Activated T-helper 2 cell treated with anti-CD3 and anti-CD28 coated beads, Interferon-gamma antibody, Interleukin-2, Interleukin-4, amounts not matched to agents 10 μg/mL and 5 μg/mL and 100 μg/mL, durations not matched to agents 14 hours and 24 hours and 36 hours (primary cell): ENCODE results near the gene PIWIL4. TPM values are rescaled to one million over a fixed set of nuclear protein-coding genes. Genes with fewer than 3 reads are reported as not detected.
"Not testable (repeated sequence)": the region's sequence is repeated elsewhere in the genome, so short reads cannot be mapped to it uniquely, and the experiment has no call there.

Source experiments
- DNase-seq: peaks from one replicate; pipeline ENCODE4 v3.0.0; 2021; ENCODE audit warnings: low spot score
- H3K27ac Mint-ChIP-seq: one replicate; pipeline ENCODE4 v1.8.0; 2021; ENCODE audit warnings: mixed read lengths
- H3K27me3 Mint-ChIP-seq: one replicate; pipeline ENCODE4 v1.8.0; 2021; ENCODE audit warnings: low read depth, mixed read lengths
- H3K36me3 Mint-ChIP-seq: one replicate; pipeline ENCODE4 v1.8.0; 2021; ENCODE audit warnings: low read depth, mixed read lengths
- H3K4me1 Mint-ChIP-seq: one replicate; pipeline ENCODE4 v1.8.0; 2021; ENCODE audit warnings: low read depth, mixed read lengths
- H3K4me3 Mint-ChIP-seq: one replicate; pipeline ENCODE4 v1.8.0; 2021; ENCODE audit warnings: low read depth, mild to moderate bottlenecking, moderate library complexity, mixed read lengths
- H3K9me3 Mint-ChIP-seq: one replicate; pipeline ENCODE4 v1.8.0; 2021; ENCODE audit warnings: mixed read lengths
- intact Hi-C: fragments of 100-400 bp; cut with micrococcal nuclease; formaldehyde crosslinking; loops from one replicate; pipeline ENCODE4 v1.15.1; 2023
- total RNA-seq: library from RNA; stranded (reverse); gene quantifications from 2 replicates; pipeline ENCODE4 v1.2.3, GENCODE V29; 2022

The PIWIL4 gene
- total RNA-seq, 1 donor from 2014 or later: 0.84 TPM

- H3K27me3 Mint-ChIP-seq: no peaks in the 10 kb centered on the region
- peaks cover 4% of the 10 kb centered on the region for H3K4me1 Mint-ChIP-seq
- H3K36me3 Mint-ChIP-seq: no peaks in the 10 kb centered on the region
- DNase-seq: no peak
- H3K27ac Mint-ChIP-seq: no peak overlapping the region
- H3K9me3 Mint-ChIP-seq: no peaks in the 10 kb centered on the region
- H3K4me3 Mint-ChIP-seq: no peak overlapping the region
- intact Hi-C loops: no loop called here
These were observed 69.3 kb downstream of the PIWIL4 start for GRCh38 chr11:94636388-94636949.

- DNase-seq: no peak
- intact Hi-C loops: no loop called here
- H3K36me3 Mint-ChIP-seq: no peaks in the 10 kb centered on the region
- H3K27me3 Mint-ChIP-seq: no peaks in the 10 kb centered on the region
- peaks cover 4% of the 10 kb centered on the region for H3K4me1 Mint-ChIP-seq
- no peak overlapping the region for H3K27ac Mint-ChIP-seq
- no peak overlapping the region for H3K4me3 Mint-ChIP-seq
- no peaks in the 10 kb centered on the region for H3K9me3 Mint-ChIP-seq
These were observed 71.2 kb downstream of the PIWIL4 start for GRCh38 chr11:94638301-94638901.

GRCh38 chr11:94638902-94639373 is 71.8 kb downstream of the PIWIL4 start:
- intact Hi-C loops: no loop called here
- Mint-ChIP-seq H3K27ac (no peak overlapping the region), H3K4me3 (no peak overlapping the region)

GRCh38 chr11:94639901-94640721 is 72.9 kb downstream of the PIWIL4 start:
- no peaks in the 10 kb centered on the region for H3K27me3 Mint-ChIP-seq
- H3K27ac Mint-ChIP-seq: no peak overlapping the region
- no peak overlapping the region for H3K4me3 Mint-ChIP-seq
- H3K36me3 Mint-ChIP-seq: no peaks in the 10 kb centered on the region
- peaks cover 4% of the 10 kb centered on the region for H3K4me1 Mint-ChIP-seq
- intact Hi-C loops: no loop called here
- H3K9me3 Mint-ChIP-seq: no peaks in the 10 kb centered on the region
- no peak for DNase-seq

More at GRCh38 chr11:94638902-94639373, 71.8 kb downstream of the PIWIL4 start:
- Mint-ChIP-seq H3K27me3 (no peaks in the 10 kb centered on the region), H3K9me3 (no peaks in the 10 kb centered on the region), H3K36me3 (no peaks in the 10 kb centered on the region), H3K4me1 (peaks cover 4% of the 10 kb centered on the region)
- no peak for DNase-seq

GRCh38 chr11:94641167-94641761 is 74.1 kb downstream of the PIWIL4 start:
- H3K27ac Mint-ChIP-seq: no peak overlapping the region
- H3K36me3 Mint-ChIP-seq: no peaks in the 10 kb centered on the region
- no peaks in the 10 kb centered on the region for H3K27me3 Mint-ChIP-seq
- H3K4me3 Mint-ChIP-seq: no peak overlapping the region
- peaks cover 4% of the 10 kb centered on the region for H3K4me1 Mint-ChIP-seq
- H3K9me3 Mint-ChIP-seq: no peaks in the 10 kb centered on the region
- DNase-seq: no peak
- intact Hi-C loops: no loop called here

- H3K9me3 Mint-ChIP-seq, intact Hi-C loops, H3K4me3 Mint-ChIP-seq, H3K27me3 Mint-ChIP-seq, H3K4me1 Mint-ChIP-seq, DNase-seq, H3K36me3 Mint-ChIP-seq, H3K27ac Mint-ChIP-seq: not testable (repeated sequence)
These were observed 76.0 kb downstream of the PIWIL4 start for GRCh38 chr11:94643186-94643585.

GRCh38 chr11:94647926-94648325 is 80.8 kb downstream of the PIWIL4 start:
- Mint-ChIP-seq H3K4me3 (no peak overlapping the region), H3K9me3 (no peaks in the 10 kb centered on the region), H3K27ac (no peak overlapping the region), H3K4me1 (no peaks in the 10 kb centered on the region), H3K27me3 (peaks cover 2% of the 10 kb centered on the region), H3K36me3 (no peaks in the 10 kb centered on the region)
- no peak for DNase-seq
- intact Hi-C loops: no loop called here

GRCh38 chr11:94648789-94649188 is 81.6 kb downstream of the PIWIL4 start:
- H3K36me3 Mint-ChIP-seq: no peaks in the 10 kb centered on the region
- no peaks in the 10 kb centered on the region for H3K9me3 Mint-ChIP-seq
- no peaks in the 10 kb centered on the region for H3K4me1 Mint-ChIP-seq
- peaks cover 2% of the 10 kb centered on the region for H3K27me3 Mint-ChIP-seq
- H3K4me3 Mint-ChIP-seq: no peak overlapping the region
- DNase-seq: no peak
- intact Hi-C loops: no loop called here
- H3K27ac Mint-ChIP-seq: no peak overlapping the region

- Mint-ChIP-seq H3K4me1 (no peaks in the 10 kb centered on the region), H3K4me3 (no peak overlapping the region), H3K9me3 (no peaks in the 10 kb centered on the region), H3K36me3 (no peaks in the 10 kb centered on the region), H3K27me3 (peaks cover 2% of the 10 kb centered on the region), H3K27ac (no peak overlapping the region)
- intact Hi-C loops: no loop called here
- DNase-seq: no peak
These were observed 82.1 kb downstream of the PIWIL4 start for GRCh38 chr11:94649254-94649653.

- intact Hi-C loops: no loop called here
- H3K4me1 Mint-ChIP-seq: no peaks in the 10 kb centered on the region
- H3K4me3 Mint-ChIP-seq: no peak overlapping the region
- no peaks in the 10 kb centered on the region for H3K36me3 Mint-ChIP-seq
- H3K27ac Mint-ChIP-seq: no peak overlapping the region
- DNase-seq: no peak
- H3K27me3 Mint-ChIP-seq: peaks cover 2% of the 10 kb centered on the region
- no peaks in the 10 kb centered on the region for H3K9me3 Mint-ChIP-seq
These were observed 82.9 kb downstream of the PIWIL4 start for GRCh38 chr11:94649964-94650623.

GRCh38 chr11:94650756-94651155 is 83.6 kb downstream of the PIWIL4 start:
- no peak overlapping the region for H3K4me3 Mint-ChIP-seq
- H3K9me3 Mint-ChIP-seq: no peaks in the 10 kb centered on the region
- no peaks in the 10 kb centered on the region for H3K36me3 Mint-ChIP-seq
- H3K27ac Mint-ChIP-seq: no peak overlapping the region
- no peak for DNase-seq
- intact Hi-C loops: no loop called here
- peaks cover 2% of the 10 kb centered on the region for H3K27me3 Mint-ChIP-seq
- H3K4me1 Mint-ChIP-seq: no peaks in the 10 kb centered on the region

GRCh38 chr11:94652735-94653284 is 85.6 kb downstream of the PIWIL4 start:
- peaks cover 9% of the 10 kb centered on the region for H3K27me3 Mint-ChIP-seq
- intact Hi-C loops: no loop called here
- no peak overlapping the region for H3K4me3 Mint-ChIP-seq
- H3K9me3 Mint-ChIP-seq: no peaks in the 10 kb centered on the region
- DNase-seq: no peak
- no peak overlapping the region for H3K27ac Mint-ChIP-seq
- H3K4me1 Mint-ChIP-seq: no peaks in the 10 kb centered on the region
- H3K36me3 Mint-ChIP-seq: no peaks in the 10 kb centered on the region
